Measurements from ENCODE around the gene OR10AD1. TPM values are rescaled to one million over a fixed set of nuclear protein-coding genes. Genes with fewer than 3 reads are reported as not detected.
"Not testable (repeated sequence)": the region's sequence is repeated elsewhere in the genome, so short reads cannot be mapped to it uniquely, and the experiment has no call there.

Gene OR10AD1
- total RNA-seq, 2 experiments from 2014 or later = not detected

DNA sequence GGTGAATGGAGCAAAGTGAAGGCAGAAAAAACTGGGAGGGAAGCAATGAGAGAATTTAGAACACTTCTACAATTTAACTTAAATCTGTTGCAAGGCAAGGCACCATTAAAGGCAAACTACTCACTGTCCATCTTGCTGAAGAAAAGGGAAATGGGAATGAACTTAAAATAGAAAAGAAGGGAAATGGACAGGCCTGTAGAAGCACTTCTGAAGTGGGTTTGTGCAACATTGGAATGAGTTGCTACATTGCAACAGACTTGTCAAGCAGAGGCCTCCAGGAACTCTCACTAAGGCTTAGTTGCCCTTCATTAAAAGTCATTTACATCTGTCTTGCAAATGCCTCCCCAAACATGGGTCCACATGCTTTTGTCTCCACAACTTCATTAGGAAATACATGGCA, 13.7 kb upstream of the OR10AD1 start:
- intact Hi-C loops (cut with micrococcal nuclease; ENCODE audit: unreplicated experiment) = no loop called here
- H3K9me3 ChIP-seq (ENCODE audit: low read length) = no peaks in the 10 kb centered on the region
- TF ChIP-seq EZH2phosphoT487 (IDR thresholded peaks at IDR 0.05; ENCODE audit: borderline replicate concordance, low read depth, low read length) = no peak
- TF ChIP-seq, protein P1, sequence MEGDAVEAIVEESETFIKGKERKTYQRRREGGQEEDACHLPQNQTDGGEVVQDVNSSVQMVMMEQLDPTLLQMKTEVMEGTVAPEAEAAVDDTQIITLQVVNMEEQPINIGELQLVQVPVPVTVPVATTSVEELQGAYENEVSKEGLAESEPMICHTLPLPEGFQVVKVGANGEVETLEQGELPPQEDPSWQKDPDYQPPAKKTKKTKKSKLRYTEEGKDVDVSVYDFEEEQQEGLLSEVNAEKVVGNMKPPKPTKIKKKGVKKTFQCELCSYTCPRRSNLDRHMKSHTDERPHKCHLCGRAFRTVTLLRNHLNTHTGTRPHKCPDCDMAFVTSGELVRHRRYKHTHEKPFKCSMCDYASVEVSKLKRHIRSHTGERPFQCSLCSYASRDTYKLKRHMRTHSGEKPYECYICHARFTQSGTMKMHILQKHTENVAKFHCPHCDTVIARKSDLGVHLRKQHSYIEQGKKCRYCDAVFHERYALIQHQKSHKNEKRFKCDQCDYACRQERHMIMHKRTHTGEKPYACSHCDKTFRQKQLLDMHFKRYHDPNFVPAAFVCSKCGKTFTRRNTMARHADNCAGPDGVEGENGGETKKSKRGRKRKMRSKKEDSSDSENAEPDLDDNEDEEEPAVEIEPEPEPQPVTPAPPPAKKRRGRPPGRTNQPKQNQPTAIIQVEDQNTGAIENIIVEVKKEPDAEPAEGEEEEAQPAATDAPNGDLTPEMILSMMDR (conservative IDR thresholded peaks at IDR 0.05; ENCODE audit: low read length) = no peak
- DNase-seq (ENCODE audit: low spot score) = no peak
- H3K79me2 ChIP-seq (ENCODE audit: insufficient read depth, low read depth, low read length) = no peaks in the 10 kb centered on the region
- H4K20me1 ChIP-seq (ENCODE audit: insufficient read depth, low read length) = no peaks in the 10 kb centered on the region
- no TSS peak for BruUV-seq (replicated peaks)
- no peak overlapping the region for H3K4me2 ChIP-seq (ENCODE audit: low read length)
- H3K9me2 ChIP-seq (ENCODE audit: insufficient read depth, low read length) = no peaks in the 10 kb centered on the region
- ChIA-PET POLR2A (no interaction called here), CTCF (ENCODE audit: unreplicated experiment) (no interaction called here)
- H3K36me3 ChIP-seq (ENCODE audit: insufficient read depth, low read length) = no peaks in the 10 kb centered on the region
- no peak overlapping the region for H3K27ac ChIP-seq (ENCODE audit: low read depth, low read length, poor library complexity, severe bottlenecking)
- H3K4me3 ChIP-seq (ENCODE audit: low read depth, low read length, poor library complexity, severe bottlenecking) = no peak overlapping the region
- no peaks in the 10 kb centered on the region for H3K4me1 ChIP-seq (ENCODE audit: insufficient read depth, low read length, poor library complexity, severe bottlenecking)
- H2AFZ ChIP-seq (ENCODE audit: low read length) = no peak overlapping the region

DNA sequence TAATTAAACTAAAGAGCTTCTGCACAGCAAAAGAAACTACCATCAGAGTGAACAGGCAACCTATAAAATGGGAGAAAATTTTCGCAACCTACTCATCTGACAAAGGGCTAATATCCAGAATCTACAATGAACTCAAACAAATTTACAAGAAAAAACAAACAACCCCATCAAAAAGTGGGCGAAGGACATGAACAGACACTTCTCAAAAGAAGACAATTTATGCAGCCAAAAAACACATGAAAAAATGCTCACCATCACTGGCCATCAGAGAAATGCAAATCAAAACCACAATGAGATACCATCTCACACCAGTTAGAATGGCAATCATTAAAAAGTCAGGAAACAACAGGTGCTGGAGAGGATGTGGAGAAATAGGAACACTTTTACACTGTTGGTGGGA, 6.4 kb upstream of the OR10AD1 start:
- H3K79me2 ChIP-seq (ENCODE audit: insufficient read depth, low read depth, low read length); H2AFZ ChIP-seq (ENCODE audit: low read length); H3K27ac ChIP-seq (ENCODE audit: low read depth, low read length, poor library complexity, severe bottlenecking); DNase-seq (ENCODE audit: low spot score); H3K4me1 ChIP-seq (ENCODE audit: insufficient read depth, low read length, poor library complexity, severe bottlenecking); H3K36me3 ChIP-seq (ENCODE audit: insufficient read depth, low read length); CTCF ChIA-PET (ENCODE audit: unreplicated experiment); intact Hi-C loops (cut with micrococcal nuclease; ENCODE audit: unreplicated experiment); POLR2A ChIA-PET; H4K20me1 ChIP-seq (ENCODE audit: insufficient read depth, low read length); BruUV-seq (replicated peaks); H3K4me2 ChIP-seq (ENCODE audit: low read length); H3K4me3 ChIP-seq (ENCODE audit: low read depth, low read length, poor library complexity, severe bottlenecking); H3K9me2 ChIP-seq (ENCODE audit: insufficient read depth, low read length): not testable (repeated sequence)
- H3K9me3 ChIP-seq (ENCODE audit: low read length) = peaks cover 12% of the 10 kb centered on the region; the same call in 1 of the 2 replicates

DNA sequence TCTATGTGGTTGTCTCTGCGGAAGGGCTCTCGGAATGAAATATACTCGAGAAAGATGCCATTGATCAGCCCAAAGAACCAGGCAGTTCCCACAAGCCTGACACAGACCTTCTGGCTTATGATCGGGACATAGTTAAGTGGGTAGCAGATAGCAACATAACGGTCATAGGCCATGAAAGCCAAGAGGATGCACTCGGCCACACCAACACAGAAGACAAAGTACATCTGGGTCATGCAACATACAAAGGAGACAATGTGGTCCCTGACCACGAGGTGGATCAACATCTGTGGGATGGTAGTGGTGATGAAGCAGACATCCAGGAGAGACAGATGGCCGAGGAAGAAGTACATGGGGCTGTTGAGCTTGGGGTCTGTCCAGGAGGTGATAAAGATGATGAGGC, 326 bp downstream of the OR10AD1 start:
- Histone ChIP-seq H3K79me2 (ENCODE audit: insufficient read depth, low read depth, low read length) (no peaks in the 10 kb centered on the region), H3K27ac (ENCODE audit: low read depth, low read length, poor library complexity, severe bottlenecking) (no peak overlapping the region), H3K4me3 (ENCODE audit: low read depth, low read length, poor library complexity, severe bottlenecking) (no peak overlapping the region), H2AFZ (ENCODE audit: low read length) (no peak overlapping the region), H3K36me3 (ENCODE audit: insufficient read depth, low read length) (no peaks in the 10 kb centered on the region), H3K4me1 (ENCODE audit: insufficient read depth, low read length, poor library complexity, severe bottlenecking) (peaks cover 6% of the 10 kb centered on the region), H3K9me2 (ENCODE audit: insufficient read depth, low read length) (no peaks in the 10 kb centered on the region), H4K20me1 (ENCODE audit: insufficient read depth, low read length) (no peaks in the 10 kb centered on the region), H3K4me2 (ENCODE audit: low read length) (no peak overlapping the region), H3K9me3 (ENCODE audit: low read length) (peaks cover 12% of the 10 kb centered on the region; the same call in 1 of the 2 replicates)
- TF ChIP-seq, protein P1 (conservative IDR thresholded peaks at IDR 0.05; ENCODE audit: low read length) = no peak
- no peak for TF ChIP-seq EZH2phosphoT487 (IDR thresholded peaks at IDR 0.05; ENCODE audit: borderline replicate concordance, low read depth, low read length)
- DNase-seq (ENCODE audit: low spot score) = no peak
- POLR2A ChIA-PET = no interaction called here
- intact Hi-C loops (cut with micrococcal nuclease; ENCODE audit: unreplicated experiment) = no loop called here
- no TSS peak for BruUV-seq (replicated peaks)
- CTCF ChIA-PET (ENCODE audit: unreplicated experiment) = no interaction called here
